Caco-2 (cell line): ENCODE measurements around the gene NRN1L. TPM values are rescaled to one million over a fixed set of nuclear protein-coding genes. Genes with fewer than 3 reads are reported as not detected.

Experiments used
- BruUV-seq: library from RNA; stranded (reverse); fragments of 400-500 nt; replicated peaks from 2 replicates; lab custom pipeline; 2021; lab: Mats Ljungman, UMichigan
- CTCF ChIA-PET: fragments of 300-600 bp; sonication (Branson Sonifier 250); formaldehyde crosslinking; loops from one replicate; lab custom pipeline; 2022; ENCODE audit warnings: antibody characterized with exemption; lab: Charles Lee
- POLR2A ChIA-PET: fragments of 300-600 bp; sonication (Branson Sonifier 250); formaldehyde crosslinking; loops from one replicate; lab custom pipeline; 2022; ENCODE audit warnings: antibody characterized with exemption; lab: Charles Lee
- DNase-seq, 2 experiments: peaks; one replicate each; pipeline versions ENCODE4 v3.0.0 to v3.0.0-alpha.2; 2020 to 2022
- H3K27me3 ChIP-seq: replicated peaks from 2 replicates; pipeline ENCODE4 v1.6.0; 2011; ENCODE audit warnings: low read length; ENCODE audit not compliant: control insufficient read depth, insufficient read depth
- H3K36me3 ChIP-seq: 2 replicates; pipeline ENCODE4 v1.5.1; 2011; ENCODE audit warnings: low read length; ENCODE audit not compliant: control insufficient read depth, insufficient read depth
- H3K4me1 ChIP-seq: fragments of 250-450 bp; sonication (Bioruptor Pico); 2 replicates; pipeline ENCODE4 v1.5.1; 2020; ENCODE audit warnings: mild to moderate bottlenecking
- H3K4me3 ChIP-seq: 2 replicates; pipeline ENCODE4 v1.5.1; 2011; ENCODE audit warnings: low read depth, mild to moderate bottlenecking, control low read depth, low read length
- H3K9me3 ChIP-seq: fragments of 250-450 bp; sonication (Bioruptor Pico); 2 replicates; pipeline ENCODE4 v1.5.1; 2020; ENCODE audit warnings: mild to moderate bottlenecking, moderate library complexity
- H3K27ac Mint-ChIP-seq: one replicate; pipeline ENCODE4 v1.8.0; 2022; ENCODE audit warnings: mixed read lengths; ENCODE audit not compliant: unreplicated experiment
- H3K27me3 Mint-ChIP-seq: one replicate; pipeline ENCODE4 v1.8.0; 2022; ENCODE audit warnings: mixed read lengths; ENCODE audit not compliant: insufficient read depth, unreplicated experiment
- H3K36me3 Mint-ChIP-seq: one replicate; pipeline ENCODE4 v1.8.0; 2022; ENCODE audit warnings: mild to moderate bottlenecking, mixed read lengths; ENCODE audit not compliant: insufficient read depth, unreplicated experiment
- H3K4me1 Mint-ChIP-seq: one replicate; pipeline ENCODE4 v1.8.0; 2022; ENCODE audit warnings: low read depth, mixed read lengths; ENCODE audit not compliant: unreplicated experiment
- H3K4me3 Mint-ChIP-seq: one replicate; pipeline ENCODE4 v1.8.0; 2022; ENCODE audit warnings: mild to moderate bottlenecking, moderate library complexity, mixed read lengths; ENCODE audit not compliant: unreplicated experiment
- H3K9me3 Mint-ChIP-seq: one replicate; pipeline ENCODE4 v1.8.0; 2022; ENCODE audit warnings: mixed read lengths; ENCODE audit not compliant: unreplicated experiment
- intact Hi-C: fragments of 100-400 bp; cut with micrococcal nuclease; formaldehyde crosslinking; loops from one replicate; pipeline ENCODE4 v1.10.0; 2022; ENCODE audit not compliant: unreplicated experiment
- total RNA-seq: library from RNA; stranded (reverse); gene quantifications from 2 replicates; pipeline ENCODE4 v1.2.3, GENCODE V29; 2022
- TF ChIP-seq, protein P1 (sequence below), 2 experiments: fragments of 200-600 bp in 1 of 2; IDR thresholded peaks; 1 replicate in 1 of 2; 2 replicates in 1 of 2; pipeline versions ENCODE4 v1.5.1 to v1.8.0; 2011 to 2022; ENCODE audit warnings: antibody characterized with exemption in 1 of 2, control low read depth in 1 of 2, inconsistent platforms in 1 of 2, low read depth in 1 of 2, low read length in 1 of 2, mild to moderate bottlenecking in 1 of 2, moderate library complexity in 1 of 2; ENCODE audit not compliant: insufficient read depth in 1 of 2, severe bottlenecking in 1 of 2, unreplicated experiment in 1 of 2

Gene NRN1L
- total RNA-seq, 1 experiment from 2014 or later: 0.93 TPM

GRCh38 chr16:67871256-67871655, 13.4 kb upstream of the NRN1L start:
- intact Hi-C loops: no loop called here
- H3K36me3 ChIP-seq: peaks cover 13% of the 10 kb centered on the region
- no peak for DNase-seq
- H3K9me3 Mint-ChIP-seq: no peaks in the 10 kb centered on the region
- no peaks in the 10 kb centered on the region for H3K27me3 Mint-ChIP-seq
- TF ChIP-seq, protein P1, sequence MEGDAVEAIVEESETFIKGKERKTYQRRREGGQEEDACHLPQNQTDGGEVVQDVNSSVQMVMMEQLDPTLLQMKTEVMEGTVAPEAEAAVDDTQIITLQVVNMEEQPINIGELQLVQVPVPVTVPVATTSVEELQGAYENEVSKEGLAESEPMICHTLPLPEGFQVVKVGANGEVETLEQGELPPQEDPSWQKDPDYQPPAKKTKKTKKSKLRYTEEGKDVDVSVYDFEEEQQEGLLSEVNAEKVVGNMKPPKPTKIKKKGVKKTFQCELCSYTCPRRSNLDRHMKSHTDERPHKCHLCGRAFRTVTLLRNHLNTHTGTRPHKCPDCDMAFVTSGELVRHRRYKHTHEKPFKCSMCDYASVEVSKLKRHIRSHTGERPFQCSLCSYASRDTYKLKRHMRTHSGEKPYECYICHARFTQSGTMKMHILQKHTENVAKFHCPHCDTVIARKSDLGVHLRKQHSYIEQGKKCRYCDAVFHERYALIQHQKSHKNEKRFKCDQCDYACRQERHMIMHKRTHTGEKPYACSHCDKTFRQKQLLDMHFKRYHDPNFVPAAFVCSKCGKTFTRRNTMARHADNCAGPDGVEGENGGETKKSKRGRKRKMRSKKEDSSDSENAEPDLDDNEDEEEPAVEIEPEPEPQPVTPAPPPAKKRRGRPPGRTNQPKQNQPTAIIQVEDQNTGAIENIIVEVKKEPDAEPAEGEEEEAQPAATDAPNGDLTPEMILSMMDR (IDR thresholded peaks at IDR 0.05; ENCODE audit: insufficient read depth in 1 of 2, low read depth in 1 of 2, low read length in 1 of 2, severe bottlenecking in 1 of 2, unreplicated experiment in 1 of 2): no peak
- H3K4me1 ChIP-seq: peaks cover 7% of the 10 kb centered on the region; the same call in 1 of the 2 replicates
- no TSS peak for BruUV-seq
- no peaks in the 10 kb centered on the region for H3K27me3 ChIP-seq
- no peak overlapping the region for H3K4me3 Mint-ChIP-seq
- H3K27ac Mint-ChIP-seq: no peak overlapping the region
- H3K36me3 Mint-ChIP-seq: peaks cover 80% of the 10 kb centered on the region
- no peak overlapping the region for H3K4me3 ChIP-seq
- H3K9me3 ChIP-seq: no peaks in the 10 kb centered on the region
- POLR2A ChIA-PET: no interaction called here
- H3K4me1 Mint-ChIP-seq: peaks cover 20% of the 10 kb centered on the region
- CTCF ChIA-PET: interaction anchor here (1.4 kb wide), 1 partner anchor 54 kb away, joined by 6 read pairs; no protein-coding TSS in a partner anchor

- intact Hi-C loops: loop anchor here (2.0 kb wide), 2 partner anchors 25 to 55 kb away; partner anchors contain the start of genes CENPT and NUTF2
- Histone ChIP-seq H3K9me3 (no peaks in the 10 kb centered on the region), H3K27me3 (no peaks in the 10 kb centered on the region), H3K4me1 (peaks cover 7% of the 10 kb centered on the region; the same call in 1 of the 2 replicates), H3K4me3 (peak overlapping the region; percentile 93; the same call in 1 of the 2 replicates), H3K36me3 (peaks cover 15% of the 10 kb centered on the region)
- DNase-seq: no peak
- H3K27ac Mint-ChIP-seq: peak overlapping the region; percentile 87
- TF ChIP-seq, protein P1 (IDR thresholded peaks at IDR 0.05; ENCODE audit: insufficient read depth in 1 of 2, low read depth in 1 of 2, low read length in 1 of 2, severe bottlenecking in 1 of 2, unreplicated experiment in 1 of 2): no peak
- CTCF ChIA-PET: interaction anchor here (1.4 kb wide), 1 partner anchor 55 kb away, joined by 6 read pairs; no protein-coding TSS in a partner anchor
- H3K4me3 Mint-ChIP-seq: peak overlapping the region; percentile 90
- no TSS peak for BruUV-seq
- POLR2A ChIA-PET: no interaction called here
- peaks cover 20% of the 10 kb centered on the region for H3K4me1 Mint-ChIP-seq
- H3K27me3 Mint-ChIP-seq: no peaks in the 10 kb centered on the region
- peaks cover 77% of the 10 kb centered on the region for H3K36me3 Mint-ChIP-seq
- H3K9me3 Mint-ChIP-seq: no peaks in the 10 kb centered on the region
Measured at GRCh38 chr16:67872131-67872630, 12.5 kb upstream of the NRN1L start.

DNA sequence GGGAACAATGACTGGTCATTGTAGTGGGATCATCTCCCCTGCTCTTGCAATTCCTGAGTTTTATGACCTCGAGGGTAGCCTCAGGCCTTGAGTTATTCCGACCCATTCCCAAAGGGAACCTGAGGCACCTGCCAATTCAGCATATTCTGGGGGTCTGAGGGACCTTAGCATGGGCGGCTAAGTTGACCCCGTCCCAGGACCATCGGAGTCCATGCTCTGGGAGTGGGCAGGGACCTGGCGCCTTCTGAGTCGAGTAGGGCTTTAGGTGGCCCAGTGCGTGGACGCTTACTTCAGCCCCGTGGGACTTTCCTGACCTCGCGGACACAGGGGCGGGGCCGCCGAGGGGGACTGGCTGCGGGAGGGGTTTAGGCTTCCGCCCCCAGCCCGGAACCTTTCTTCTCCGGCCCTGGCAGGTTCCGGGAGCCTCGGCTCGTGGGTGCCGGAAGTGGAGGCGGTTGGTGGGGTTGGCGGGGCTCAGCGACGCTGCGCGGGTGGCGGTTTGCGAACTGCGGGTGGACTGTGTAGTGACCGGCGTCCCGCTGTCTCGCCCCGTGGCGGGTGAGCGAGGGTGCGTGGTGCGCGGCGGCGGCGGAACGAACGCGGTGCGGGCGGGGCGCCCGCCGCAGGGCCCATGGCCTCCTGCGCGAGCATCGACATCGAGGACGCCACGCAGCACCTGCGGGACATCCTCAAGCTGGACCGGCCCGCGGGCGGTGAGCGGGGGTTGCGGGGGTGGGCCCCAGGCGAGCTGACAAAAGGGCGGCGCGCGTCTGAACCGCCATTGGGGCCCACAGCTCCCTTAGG, 11.9 kb upstream of the NRN1L start, which contains the start of gene EDC4:
Gene EDC4, plus strand, starts transcription at position 422 of the 804 bp plus-strand sequence. Its CDS starts 210 bp downstream, at position 632.
- TF ChIP-seq, protein P1 (IDR thresholded peaks at IDR 0.05; ENCODE audit: insufficient read depth in 1 of 2, low read depth in 1 of 2, low read length in 1 of 2, severe bottlenecking in 1 of 2, unreplicated experiment in 1 of 2): no peak
- peak within 1 kb of the TSS; percentile 87 for H3K27ac Mint-ChIP-seq
- Histone ChIP-seq H3K4me3 (peak within 1 kb of the TSS; percentile 93), H3K9me3 (no peaks in the 10 kb centered on the region), H3K36me3 (peaks cover 20% of the 10 kb centered on the region), H3K4me1 (peaks cover 7% of the 10 kb centered on the region; the same call in 1 of the 2 replicates), H3K27me3 (no peaks in the 10 kb centered on the region)
- H3K4me3 Mint-ChIP-seq: peak within 1 kb of the TSS; percentile 90
- no peaks in the 10 kb centered on the region for H3K27me3 Mint-ChIP-seq
- intact Hi-C loops: loop anchor here (1.0 to 2.0 kb wide), 3 partner anchors 10 to 56 kb away; partner anchors contain the start of genes CENPT and NUTF2
- H3K9me3 Mint-ChIP-seq: no peaks in the 10 kb centered on the region
- no TSS peak for BruUV-seq
- peaks cover 20% of the 10 kb centered on the region for H3K4me1 Mint-ChIP-seq
- ChIA-PET CTCF (interaction anchor here (0.6 to 2.0 kb wide), 5 partner anchors 11 to 66 kb away, joined by 3 to 20 read pairs (median 4); partner anchors contain the start of genes NRN1L, RANBP10 and TSNAXIP1), POLR2A (interaction anchor here (0.7 to 1.0 kb wide), 2 partner anchors 28 to 150 kb away, joined by 3 to 4 read pairs; partner anchors contain the start of genes DDX28 and DUS2)
- peaks cover 77% of the 10 kb centered on the region for H3K36me3 Mint-ChIP-seq
- peak; percentile 87 to 91 for DNase-seq
